C4-2B (cell line): ENCODE data around the gene GIMAP1.
A peak's percentile ranks its signal among the peaks of the same experiment; 100 is the strongest.

Source experiments
- H3K27ac ChIP-seq: fragments of 450-650 bp; 2 replicates; pipeline ENCODE4 v1.5.1; 2017
- CTCF ChIP-seq: fragments of 450-650 bp; conservative IDR thresholded peaks from 2 replicates; pipeline ENCODE4 v1.5.1; 2017; ENCODE audit warnings: mild to moderate bottlenecking
- ZFX ChIP-seq: fragments of 450-650 bp; IDR thresholded peaks from 2 replicates; pipeline ENCODE4 v1.6.1; 2017

Gene GIMAP1

GRCh38 chr7:150717814-150718420, 1.5 kb downstream of the GIMAP1 start:
- H3K27ac ChIP-seq, result no peak overlapping the region
- TF ChIP-seq ZFX, result no peak
- TF ChIP-seq CTCF, result no peak

- H3K27ac ChIP-seq, result no peak overlapping the region
- TF ChIP-seq CTCF (no peak), ZFX (no peak)
These were observed 3.0 kb downstream of the GIMAP1 start for GRCh38 chr7:150719436-150719835.

- H3K27ac ChIP-seq, result no peak overlapping the region
- no peak for TF ChIP-seq CTCF
- TF ChIP-seq ZFX, result no peak
These were observed 3.8 kb downstream of the GIMAP1 start for GRCh38 chr7:150719960-150720891.

GRCh38 chr7:150721970-150722373, 5.6 kb downstream of the GIMAP1 start:
- no peak overlapping the region for H3K27ac ChIP-seq
- TF ChIP-seq CTCF (no peak), ZFX (no peak)

GRCh38 chr7:150722431-150722931, 6.1 kb downstream of the GIMAP1 start:
- TF ChIP-seq ZFX, result no peak
- TF ChIP-seq CTCF, result no peak
- H3K27ac ChIP-seq, result no peak overlapping the region

GRCh38 chr7:150723467-150723866, 7.1 kb downstream of the GIMAP1 start:
- H3K27ac ChIP-seq, result no peak overlapping the region
- no peak for TF ChIP-seq ZFX
- TF ChIP-seq CTCF, result peak; percentile 12

GRCh38 chr7:150727381-150727780, 11.0 kb downstream of the GIMAP1 start:
- H3K27ac ChIP-seq, result no peak overlapping the region
- no peak for TF ChIP-seq CTCF
- TF ChIP-seq ZFX, result no peak
